HepG2 (cell line): ENCODE data around the gene NT5C. TPM values are rescaled to one million over a fixed set of nuclear protein-coding genes. Genes with fewer than 3 reads are reported as not detected.

ENCODE experiments used
- AKAP8 ChIP-seq: sonication (generic); formaldehyde crosslinking; IDR thresholded peaks from 2 replicates; pipeline ENCODE4 v1.5.1; 2020; ENCODE audit warnings: mild to moderate bottlenecking, missing genetic modification reagents
- BRD4 ChIP-seq: sonication (generic); formaldehyde crosslinking; IDR thresholded peaks from 2 replicates; pipeline ENCODE4 v1.4.0; 2020; ENCODE audit warnings: missing genetic modification reagents
- GPBP1L1 ChIP-seq: sonication (generic); formaldehyde crosslinking; IDR thresholded peaks from 2 replicates; pipeline ENCODE4 v1.5.0; 2020; ENCODE audit warnings: mild to moderate bottlenecking, missing genetic modification reagents
- KDM6A ChIP-seq: IDR thresholded peaks from 2 replicates; pipeline ENCODE4 v1.6.1; 2016; ENCODE audit warnings: low read depth
- MIER3 ChIP-seq: IDR thresholded peaks from 2 replicates; pipeline ENCODE4 v1.6.1; 2016; ENCODE audit warnings: missing compliant biosample characterization, borderline replicate concordance
- PRDM4 ChIP-seq: sonication (generic); formaldehyde crosslinking; IDR thresholded peaks from 2 replicates; pipeline ENCODE4 v1.9.0; 2021; ENCODE audit warnings: missing genetic modification reagents, borderline replicate concordance
- SRF ChIP-seq: IDR thresholded peaks from 2 replicates; pipeline ENCODE4 v1.6.1; 2011; ENCODE audit warnings: mild to moderate bottlenecking, low read depth, low read length, moderate library complexity
- ZBTB44 ChIP-seq: sonication (generic); formaldehyde crosslinking; IDR thresholded peaks from 2 replicates; pipeline ENCODE4 v1.4.0; 2020; ENCODE audit warnings: missing genetic modification reagents
- ZHX2 ChIP-seq, 2 experiments: sonication (generic) in 1 of 2; formaldehyde crosslinking in 1 of 2; IDR thresholded peaks; 2 replicates each; pipeline versions ENCODE4 v1.6.1 to v1.9.0; 2014 to 2022; ENCODE audit warnings: antibody characterized with exemption in 1 of 2, borderline replicate concordance in 1 of 2, inconsistent platforms in 1 of 2, low read depth in 1 of 2, missing genetic modification reagents in 1 of 2
- ZNF12 ChIP-seq: sonication (generic); formaldehyde crosslinking; IDR thresholded peaks from 2 replicates; pipeline ENCODE4 v1.5.0; 2020; ENCODE audit warnings: missing genetic modification reagents
- ZNF264 ChIP-seq: sonication (generic); formaldehyde crosslinking; IDR thresholded peaks from 2 replicates; pipeline ENCODE4 v1.4.0; 2020; ENCODE audit warnings: missing genetic modification reagents
- ZNF317 ChIP-seq: sonication (generic); formaldehyde crosslinking; IDR thresholded peaks from 2 replicates; pipeline ENCODE4 v1.5.0; 2020; ENCODE audit warnings: mild to moderate bottlenecking, missing genetic modification reagents
- ZNF660 ChIP-seq: sonication (generic); formaldehyde crosslinking; IDR thresholded peaks from 2 replicates; pipeline ENCODE4 v1.5.1; 2020; ENCODE audit warnings: mild to moderate bottlenecking, low read depth, missing genetic modification reagents, borderline replicate concordance
- ZNF776 ChIP-seq: sonication (generic); formaldehyde crosslinking; IDR thresholded peaks from 2 replicates; pipeline ENCODE4 v1.4.0; 2020; ENCODE audit warnings: mild to moderate bottlenecking, missing genetic modification reagents
- ZNF790 ChIP-seq: sonication (generic); formaldehyde crosslinking; IDR thresholded peaks from 2 replicates; pipeline ENCODE4 v1.8.0; 2022; ENCODE audit warnings: missing genetic modification reagents, mild to moderate bottlenecking, borderline replicate concordance
- ZNF841 ChIP-seq: sonication (generic); formaldehyde crosslinking; IDR thresholded peaks from 2 replicates; pipeline ENCODE4 v1.8.1; 2023; ENCODE audit warnings: missing genetic modification reagents, borderline replicate concordance
- ZSCAN29 ChIP-seq: sonication (generic); formaldehyde crosslinking; conservative IDR thresholded peaks from 2 replicates; pipeline ENCODE4 v1.4.0; 2020; ENCODE audit warnings: mild to moderate bottlenecking, missing genetic modification reagents
- polyA plus RNA-seq, 8 experiments: library from polyadenylated mRNA; depleted of rRNA in 3 of 8; stranded (reverse) in 7 of 8; unstranded in 1 of 8; fragments of >200 nt; fragmentation: Illumina TruSeq in 4 of 8; extraction: Trizol in 4 of 8; gene quantifications; 2 replicates each; pipeline versions ENCODE4 v1.2.1 to v1.2.3, GENCODE V29; 2011 to 2016; ENCODE audit warnings: low read depth in 4 of 8, missing spikeins in 1 of 8, mixed read lengths in 1 of 8; ENCODE audit not compliant: insufficient read depth in 1 of 8
- total RNA-seq, 5 experiments: library from RNA; depleted of rRNA; stranded (reverse); fragments of >200 nt; fragmentation: Illumina TruSeq; extraction: Trizol; gene quantifications; 2 replicates each; pipeline ENCODE4 v1.2.3, GENCODE V29; 2016; ENCODE audit warnings: low read depth in 1 of 5

The NT5C gene
- total and polyA plus RNA-seq, 2 of the 13 experiments (the other 11 are each of a cell fraction or from before 2014, with no cell fraction given) = 42.8 to 48.6 TPM

GRCh38 chr17:75090871-75091854, 40.4 kb downstream of the NT5C start (continued):
- TF ChIP-seq ZHX2 (IDR thresholded peaks at IDR 0.05; ENCODE audit: low read depth) = no peak
- TF ChIP-seq ZHX2 (CRISPR knock-in tag; IDR thresholded peaks at IDR 0.05; ENCODE audit: borderline replicate concordance) = no peak
- TF ChIP-seq ZBTB44 (CRISPR knock-in tag) = no peak
- no peak for TF ChIP-seq SRF
- no peak for TF ChIP-seq PRDM4 (CRISPR knock-in tag)
- no peak for TF ChIP-seq ZNF317 (CRISPR knock-in tag)
- TF ChIP-seq BRD4 (CRISPR knock-in tag) = no peak
- TF ChIP-seq AKAP8 (CRISPR knock-in tag) = peak; percentile 87
- TF ChIP-seq ZNF660 (CRISPR knock-in tag) = no peak
- no peak for TF ChIP-seq ZNF264 (CRISPR knock-in tag)
- TF ChIP-seq ZNF790 (CRISPR knock-in tag) = no peak
- TF ChIP-seq KDM6A (CRISPR knock-in tag) = 0 out of 2 replicates have a peak, but pooled peaks have one; percentile 26
- TF ChIP-seq ZSCAN29 = no peak; the same call in 1 of the 2 replicates
- peak; percentile 93 for TF ChIP-seq ZNF12 (CRISPR knock-in tag)
- TF ChIP-seq ZNF776 (CRISPR knock-in tag) = no peak
- TF ChIP-seq MIER3 (CRISPR knock-in tag) = peak; percentile 68; the same call in 1 of the 2 replicates
- TF ChIP-seq ZNF841 (CRISPR knock-in tag) = no peak
- TF ChIP-seq GPBP1L1 (CRISPR knock-in tag) = no peak
